ENCODE measurements around the gene PLAAT2. TPM values are rescaled to one million over a fixed set of nuclear protein-coding genes. Genes with fewer than 3 reads are reported as not detected.
A peak's percentile ranks its signal among the peaks of the same experiment; 100 is the strongest.
"Not testable (repeated sequence)": the region's sequence is repeated elsewhere in the genome, so short reads cannot be mapped to it uniquely, and the experiment has no call there.

PLAAT2 gene
- total and polyA plus RNA-seq, 8 donors = 1.3 to 66.7 (median 7.6) TPM; not detected in 3

GRCh38 chr11:63590024-63590788, 27.0 kb upstream of the PLAAT2 start:
- Histone ChIP-seq H3K27ac (no peak overlapping the region), H3K36me3 (peaks cover 7 to 96% (median 86%) of the 10 kb centered on the region in 4 donors), H3K4me1 (peaks cover 0 to 8% (median 2%) of the 10 kb centered on the region in 4 donors), H3K4me3 (no peak overlapping the region), H3K27me3 (no peaks in the 10 kb centered on the region), H3K9me3 (no peaks in the 10 kb centered on the region)
- WGBS, 5 donors = 89 to 94% (median 93%) methylated on average over 18 of the region's 18 CpGs
- intact Hi-C loops (cut with DNase I; ENCODE audit: low total_unique reads) = no loop called here
- no peak for DNase-seq
- no peak for TF ChIP-seq POLR2AphosphoS5 (IDR thresholded peaks at IDR 0.05)
- no peak for TF ChIP-seq POLR2A (IDR thresholded peaks at IDR 0.05)
- TF ChIP-seq CTCF (IDR thresholded peaks at IDR 0.05) = no peak
- no peak for TF ChIP-seq EP300 (IDR thresholded peaks at IDR 0.05)

GRCh38 chr11:63589000-63589399, 25.8 kb upstream of the PLAAT2 start:
- DNase-seq = no peak
- TF ChIP-seq CTCF (IDR thresholded peaks at IDR 0.05) = no peak
- TF ChIP-seq EP300 (IDR thresholded peaks at IDR 0.05) = no peak
- TF ChIP-seq POLR2A (IDR thresholded peaks at IDR 0.05) = no peak
- no peak for TF ChIP-seq POLR2AphosphoS5 (IDR thresholded peaks at IDR 0.05)
- Histone ChIP-seq H3K36me3 (peaks cover 10 to 94% (median 83%) of the 10 kb centered on the region in 4 donors), H3K27ac (no peak overlapping the region), H3K4me1 (peaks cover 0 to 8% (median 2%) of the 10 kb centered on the region in 4 donors), H3K27me3 (no peaks in the 10 kb centered on the region), H3K4me3 (no peak overlapping the region), H3K9me3 (no peaks in the 10 kb centered on the region)
- 39 to 76% (median 49%) methylated on average over 3 of the region's 3 CpGs for WGBS, 5 donors
- intact Hi-C loops (cut with DNase I; ENCODE audit: low total_unique reads) = no loop called here

GRCh38 chr11:63586451-63587166, 23.4 kb upstream of the PLAAT2 start:
- Histone ChIP-seq H3K9me3 (peaks cover 0 to 7% (median 1%) of the 10 kb centered on the region in 4 donors), H3K4me3 (no peak overlapping the region), H3K27ac (no peak overlapping the region), H3K4me1 (peaks cover 0 to 8% (median 2%) of the 10 kb centered on the region in 4 donors), H3K27me3 (no peaks in the 10 kb centered on the region), H3K36me3 (peaks cover 6 to 90% (median 85%) of the 10 kb centered on the region in 4 donors)
- no peak for TF ChIP-seq POLR2A (IDR thresholded peaks at IDR 0.05)
- no peak for TF ChIP-seq CTCF (IDR thresholded peaks at IDR 0.05)
- TF ChIP-seq POLR2AphosphoS5 (IDR thresholded peaks at IDR 0.05) = no peak
- no peak for TF ChIP-seq EP300 (IDR thresholded peaks at IDR 0.05)
- intact Hi-C loops (cut with DNase I; ENCODE audit: low total_unique reads) = no loop called here
- 77 to 90% (median 85%) methylated on average over 6 of the region's 6 CpGs for WGBS, 5 donors
- DNase-seq = no peak

DNA sequence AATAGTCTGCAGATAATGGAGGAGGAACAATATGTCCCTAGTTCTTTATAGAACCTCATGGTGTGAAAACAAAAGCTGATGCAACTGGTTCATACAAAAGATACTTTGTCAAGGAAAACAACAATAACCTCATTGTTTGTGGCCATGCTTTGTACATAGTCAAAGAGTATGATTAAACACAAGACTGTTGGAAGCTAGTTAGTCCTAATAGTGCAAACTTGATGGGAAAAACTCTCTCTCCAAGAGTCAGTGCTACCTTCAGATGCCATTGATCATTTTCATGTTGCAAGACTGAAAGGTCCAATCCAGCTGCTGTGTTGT, 20.1 kb upstream of the PLAAT2 start:
- DNase-seq = no peak
- Histone ChIP-seq H3K27me3 (no peaks in the 10 kb centered on the region), H3K36me3 (peaks cover 12 to 76% (median 74%) of the 10 kb centered on the region in 4 donors), H3K9me3 (peaks cover 8 to 28% (median 18%) of the 10 kb centered on the region in 4 donors), H3K4me1 (peaks cover 0 to 8% (median 2%) of the 10 kb centered on the region in 4 donors), H3K27ac (peak overlapping the region in 1 of 5 donors; percentile 34), H3K4me3 (no peak overlapping the region)
- intact Hi-C loops (cut with DNase I; ENCODE audit: low total_unique reads) = no loop called here
- no peak for TF ChIP-seq EP300 (IDR thresholded peaks at IDR 0.05)
- TF ChIP-seq CTCF (IDR thresholded peaks at IDR 0.05) = no peak
- TF ChIP-seq POLR2AphosphoS5 (IDR thresholded peaks at IDR 0.05) = no peak
- no peak for TF ChIP-seq POLR2A (IDR thresholded peaks at IDR 0.05)

GRCh38 chr11:63581224-63581623, 18.0 kb upstream of the PLAAT2 start:
- H3K4me3 ChIP-seq; H3K27me3 ChIP-seq; H3K4me1 ChIP-seq; intact Hi-C loops (cut with DNase I; ENCODE audit: low total_unique reads); H3K27ac ChIP-seq; DNase-seq: not testable (repeated sequence)
- 91 to 94% (median 91%) methylated on average over 7 of the region's 7 CpGs for WGBS, 5 donors
- Histone ChIP-seq H3K9me3 (peaks cover 8 to 28% (median 18%) of the 10 kb centered on the region in 4 donors), H3K36me3 (peaks cover 12 to 57% (median 56%) of the 10 kb centered on the region in 4 donors)

GRCh38 chr11:63578882-63579281, 15.7 kb upstream of the PLAAT2 start:
- 83 to 100% (median 94%) methylated on average over 2 to 3 of the region's 3 CpGs for WGBS, 5 donors

More at GRCh38 chr11:63578882-63579281, 15.7 kb upstream of the PLAAT2 start:
- peaks cover 6 to 41% (median 39%) of the 10 kb centered on the region in 4 donors for H3K36me3 ChIP-seq
- H3K27me3 ChIP-seq; H3K27ac ChIP-seq; intact Hi-C loops (cut with DNase I; ENCODE audit: low total_unique reads); DNase-seq; H3K4me3 ChIP-seq: not testable (repeated sequence)
- H3K9me3 ChIP-seq = peaks cover 8 to 28% (median 18%) of the 10 kb centered on the region in 4 donors
- H3K4me1 ChIP-seq = peaks cover 5 to 22% (median 16%) of the 10 kb centered on the region in 4 donors

Measured in stomach (tissue), 9 donors.